ENCODE results near the gene SUPT16H. TPM values are rescaled to one million over a fixed set of nuclear protein-coding genes. Genes with fewer than 3 reads are reported as not detected.

Gene SUPT16H
- total and polyA plus RNA-seq, 7 experiments from 2014 or later = 46.1 to 104 (median 78.6) TPM

DNA sequence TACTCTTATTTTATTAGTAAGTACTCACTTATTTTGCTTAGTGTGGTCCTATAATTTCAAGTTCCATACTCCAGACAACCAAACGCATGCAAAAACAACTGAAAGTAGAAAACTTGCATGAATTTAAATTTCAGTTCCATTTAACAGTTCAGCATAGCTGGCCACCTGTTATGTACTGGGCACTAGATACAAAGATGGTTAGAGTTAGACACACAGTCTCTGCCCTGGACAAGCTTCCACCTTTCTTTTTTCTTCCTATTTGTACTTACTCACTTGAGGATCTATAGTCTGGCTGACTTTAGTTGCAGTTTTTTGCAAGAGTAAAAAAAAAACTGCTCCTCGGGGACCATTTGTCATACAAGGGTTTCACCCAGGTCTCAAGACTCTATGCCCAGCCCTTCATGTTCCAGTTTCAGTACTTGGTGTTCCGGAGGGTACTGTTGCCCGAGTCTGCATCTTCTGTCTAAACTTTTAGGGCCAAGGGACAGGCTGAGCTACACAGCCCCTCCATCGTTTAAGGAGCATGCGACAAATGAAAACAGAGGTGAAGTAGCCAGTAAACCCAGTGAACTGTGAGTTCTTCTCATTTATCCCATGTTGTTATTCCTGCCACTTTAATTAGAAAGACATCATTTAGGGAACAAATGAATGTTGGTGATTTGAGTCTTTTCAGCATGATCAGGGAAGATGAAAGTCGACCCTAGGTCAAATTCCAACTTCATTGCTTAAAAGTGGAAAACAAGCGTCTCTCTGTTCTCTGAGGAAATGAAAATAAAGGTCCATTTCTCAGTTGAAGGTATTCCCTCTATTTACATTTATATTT lies 81.6 kb downstream of the SUPT16H start:
- intact Hi-C loops (cut with micrococcal nuclease) = no loop called here
- H3K36me3 Mint-ChIP-seq = no peaks in the 10 kb centered on the region
- Histone ChIP-seq H3K27me3 (ENCODE audit: control insufficient read depth in 2 of 2, insufficient read depth in 2 of 2, low read length in 2 of 2) (no peaks in the 10 kb centered on the region), H3K9me3 (ENCODE audit: control insufficient read depth in 2 of 3, low read length in 3 of 3) (no peaks in the 10 kb centered on the region), H3K4me1 (ENCODE audit: control insufficient read depth in 2 of 2, insufficient read depth in 2 of 2, low read length in 2 of 2) (peaks cover 0 to 5% of the 10 kb centered on the region in 2 donors), H3K4me3 (ENCODE audit: low read length) (no peak overlapping the region), H3K27ac (ENCODE audit: low read depth, low read length) (no peak overlapping the region), H3K36me3 (ENCODE audit: control insufficient read depth in 2 of 3, insufficient read depth in 3 of 3, low read length in 3 of 3) (no peaks in the 10 kb centered on the region)
- H3K4me1 Mint-ChIP-seq = peaks cover 0 to 8% (median 2%) of the 10 kb centered on the region in 7 donors
- ChIA-PET POLR2A (interaction anchor here (0.8 kb wide), 1 partner anchor 17 kb away, joined by 3 read pairs; no protein-coding TSS in a partner anchor), CTCF (no interaction called here)
- no peak overlapping the region for H3K27ac Mint-ChIP-seq
- H3K4me3 Mint-ChIP-seq = peak overlapping the region in 3 of 10 donors; percentile 19 to 50 (median 23)
- H3K27me3 Mint-ChIP-seq = peaks cover 20 to 38% (median 30%) of the 10 kb centered on the region in 5 donors
- no peak for DNase-seq
- no peaks in the 10 kb centered on the region for H3K9me3 Mint-ChIP-seq
- ATAC-seq = no peak

Other genes starting within 250 kb of the SUPT16H start
- not detected for gene OR5AU1, start 228.0 kb downstream of the SUPT16H start, total RNA-seq
- not detected for gene OR5AU1, start 228.0 kb downstream of the SUPT16H start, polyA plus RNA-seq
- 100 to 1,000 TPM; 469 to 687 (median 532) TPM for gene HNRNPC, start 114.6 kb downstream of the SUPT16H start, total RNA-seq
- 100 to 1,000 TPM; 842 to 895 TPM for gene HNRNPC, start 114.6 kb downstream of the SUPT16H start, polyA plus RNA-seq
- gene RPGRIP1, start 103.9 kb downstream of the SUPT16H start, total RNA-seq = 1 to 10 TPM in 1 of 5 experiments, under 1 TPM in 1, not detected in 3; 0.24 to 1.5 TPM
- gene RPGRIP1, start 103.9 kb downstream of the SUPT16H start, polyA plus RNA-seq = not detected
- 100 to 1,000 TPM; 125 to 143 (median 133) TPM for gene CHD8, start 72.1 kb upstream of the SUPT16H start, total RNA-seq
- 10 to 100 TPM; 39.3 to 50.4 TPM for gene CHD8, start 72.1 kb upstream of the SUPT16H start, polyA plus RNA-seq
- gene RAB2B, start 92.9 kb upstream of the SUPT16H start, total RNA-seq = 10 to 100 TPM; 26.6 to 32.8 (median 30.5) TPM
- 1 to 10 TPM; 5.6 to 9.9 TPM for gene RAB2B, start 92.9 kb upstream of the SUPT16H start, polyA plus RNA-seq
- 100 to 1,000 TPM in 1 of 5 experiments, 10 to 100 TPM in 4; 78.5 to 116 (median 86.5) TPM for gene TOX4, start 93.2 kb upstream of the SUPT16H start, total RNA-seq
- 10 to 100 TPM; 70.5 to 98.3 TPM for gene TOX4, start 93.2 kb upstream of the SUPT16H start, polyA plus RNA-seq
- 100 to 1,000 TPM in 2 of 5 experiments, 10 to 100 TPM in 3; 43.6 to 108 (median 75.3) TPM for gene METTL3, start 127.3 kb upstream of the SUPT16H start, total RNA-seq
- 10 to 100 TPM; 17.6 to 26.3 TPM for gene METTL3, start 127.3 kb upstream of the SUPT16H start, polyA plus RNA-seq
- gene SALL2, start 142.3 kb upstream of the SUPT16H start, total RNA-seq = 1 to 10 TPM; 2.3 to 8.3 (median 3.9) TPM
- 1 to 10 TPM; 4.2 to 5.9 TPM for gene SALL2, start 142.3 kb upstream of the SUPT16H start, polyA plus RNA-seq
- not detected for gene OR10G3, start 196.1 kb upstream of the SUPT16H start, total RNA-seq
- gene OR10G3, start 196.1 kb upstream of the SUPT16H start, polyA plus RNA-seq = not detected